Raji (cell line): Measurements from ENCODE around the gene OGFR.

Experiments used
- POLR2A ChIP-seq: IDR thresholded peaks from 2 replicates; pipeline ENCODE4 v1.6.1; 2011; ENCODE audit warnings: low read depth, low read length, control low read depth; ENCODE audit not compliant: insufficient read depth

OGFR gene

DNA sequence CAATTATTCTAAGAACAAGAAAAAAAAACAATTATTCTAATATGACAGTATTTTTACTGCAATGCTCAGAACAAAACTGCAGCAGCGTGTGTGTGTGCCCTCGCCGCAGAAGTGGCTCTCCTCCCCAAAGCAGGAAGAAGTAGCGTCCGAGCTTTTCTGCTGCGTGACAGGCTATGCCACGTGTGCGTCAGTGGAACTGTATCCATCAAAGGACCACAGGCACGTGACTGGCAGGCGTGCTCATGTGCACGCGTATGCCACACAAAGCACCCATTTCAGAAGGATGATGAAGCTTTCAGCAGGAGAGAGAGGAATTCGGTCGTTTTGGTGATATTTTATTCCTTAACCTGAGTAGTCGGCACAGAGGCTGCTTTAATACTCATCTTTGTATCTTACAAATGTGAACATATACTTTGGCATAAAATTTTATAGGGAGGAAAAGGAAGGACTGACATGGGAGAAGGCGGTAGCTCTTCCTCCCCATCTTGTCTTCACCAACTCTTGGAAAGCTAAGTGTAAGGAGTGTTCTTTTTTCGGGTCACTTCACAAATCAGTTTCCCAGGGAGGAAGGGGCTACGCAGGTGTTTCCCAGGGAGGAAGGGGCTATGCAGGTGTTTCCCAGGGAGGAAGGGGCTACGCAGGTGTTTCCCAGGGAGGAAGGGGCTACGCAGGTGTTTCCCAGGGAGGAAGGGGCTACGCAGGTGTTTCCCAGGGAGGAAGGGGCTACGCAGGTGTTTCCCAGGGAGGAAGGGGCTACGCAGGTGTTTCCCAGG, 53.6 kb downstream of the OGFR start:
- no peak for TF ChIP-seq POLR2A

DNA sequence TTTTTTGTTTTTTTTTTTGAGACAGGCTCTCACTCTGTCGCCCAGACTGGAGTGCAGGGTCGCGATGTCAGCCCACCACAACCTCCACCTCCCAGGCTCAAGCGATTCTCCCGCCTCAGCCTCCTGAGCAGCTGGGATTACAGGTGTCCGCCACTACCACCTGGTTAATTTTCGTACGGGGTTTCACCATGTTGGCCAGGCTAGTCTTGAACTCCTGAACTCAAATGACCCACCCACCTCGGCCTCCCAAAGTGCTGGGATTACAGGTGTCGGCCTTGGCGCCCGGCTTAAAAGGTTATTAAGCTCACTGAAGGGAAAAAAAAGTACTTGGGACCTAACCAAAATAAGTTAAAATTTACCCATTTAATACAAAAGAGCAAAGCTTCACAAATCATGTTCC, 55.1 kb downstream of the OGFR start:
- no peak for TF ChIP-seq POLR2A

DNA sequence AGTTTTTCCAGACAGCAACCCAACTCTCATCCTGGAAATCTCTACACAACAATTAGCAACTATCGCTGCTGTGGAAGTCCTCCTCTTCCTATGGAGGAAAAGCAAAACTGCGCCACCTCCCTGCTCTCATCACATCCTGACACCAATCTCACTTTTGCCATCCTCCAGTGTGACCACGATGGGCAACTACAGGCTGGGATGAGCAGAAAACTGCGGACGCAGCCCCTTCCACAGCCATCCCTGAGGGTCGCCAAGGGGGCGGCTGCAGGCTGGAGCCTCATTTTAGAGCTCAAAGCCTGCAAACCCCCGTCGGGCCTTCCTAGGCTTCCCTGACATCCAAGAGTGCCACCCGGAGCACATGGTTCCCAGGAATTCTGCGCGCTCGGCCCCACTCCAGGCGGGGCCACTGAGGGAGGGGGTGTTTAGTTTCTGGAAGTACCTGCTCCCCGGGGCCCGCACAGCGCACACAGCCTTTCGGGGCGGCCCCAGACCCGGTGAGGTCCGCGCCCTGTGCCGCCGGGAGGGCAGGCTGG, 55.8 kb downstream of the OGFR start:
- TF ChIP-seq POLR2A, result no peak

DNA sequence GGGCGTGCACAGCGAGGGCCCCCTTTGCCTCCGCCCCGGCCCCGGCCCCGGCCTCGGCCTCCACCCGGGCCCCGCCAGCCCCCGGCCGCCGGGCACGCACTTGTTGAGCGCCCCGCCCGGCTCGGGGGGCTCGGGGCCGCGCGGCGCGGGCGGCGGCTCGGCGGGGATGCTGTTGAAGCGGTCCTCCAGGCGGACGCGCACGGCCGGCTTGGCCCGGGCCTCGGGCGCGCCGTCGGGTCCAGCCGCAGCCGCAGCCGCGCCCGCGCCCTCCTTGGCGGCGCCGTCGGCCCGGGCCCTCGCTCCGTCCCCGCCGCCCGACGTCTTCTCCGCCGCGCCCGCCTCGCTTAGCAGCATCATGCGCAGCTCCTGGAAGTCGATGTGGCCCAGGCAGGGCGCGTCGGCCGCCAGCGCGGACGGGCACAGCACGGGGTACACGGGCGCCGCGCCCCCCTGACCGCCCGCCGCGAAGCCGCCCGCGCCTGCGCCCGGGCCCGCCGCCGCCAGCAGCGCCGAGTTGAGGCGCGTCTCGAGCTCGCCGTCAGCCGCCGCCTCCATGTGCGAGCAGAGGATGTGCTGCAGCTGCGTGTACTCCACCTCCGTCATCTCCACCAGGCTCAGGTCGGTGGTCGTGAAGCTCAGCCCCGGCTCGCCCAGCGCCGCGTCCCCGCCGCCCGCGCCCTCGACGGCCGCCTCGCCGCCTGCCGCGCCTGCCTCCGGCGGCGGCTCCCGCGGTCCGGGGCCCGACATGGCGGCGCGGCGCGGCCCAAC, 56.5 kb downstream of the OGFR start:
- TF ChIP-seq POLR2A, result no peak

DNA sequence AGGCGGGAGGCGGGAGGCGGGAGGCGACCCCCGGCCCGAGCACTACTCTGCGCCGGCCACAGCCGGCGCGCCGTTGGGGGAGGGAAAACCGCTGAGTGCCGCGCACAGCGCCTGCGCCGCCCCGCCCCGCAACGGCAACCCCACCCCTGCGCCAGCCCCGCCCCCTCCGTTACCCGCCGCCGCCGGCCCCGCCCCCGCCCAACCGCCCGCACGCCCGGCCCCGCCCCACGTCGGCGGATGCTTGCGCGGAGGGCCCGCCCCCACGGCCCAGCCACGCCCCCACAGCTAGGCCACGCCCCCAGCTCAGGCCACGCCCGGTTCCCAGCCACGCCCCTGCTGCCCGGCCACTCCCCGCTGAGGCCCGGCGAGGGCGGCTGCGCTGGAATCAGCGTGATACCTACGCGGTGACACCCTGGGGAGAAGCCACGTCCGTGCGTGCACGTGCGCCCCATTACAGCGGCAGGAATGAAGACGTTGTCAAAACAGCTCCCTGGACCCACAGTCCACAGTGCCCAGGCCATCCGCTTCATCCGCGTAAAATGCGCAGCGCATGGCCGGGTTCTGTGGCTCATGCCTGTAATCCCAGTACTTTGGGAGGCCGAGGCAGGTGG, 57.2 kb downstream of the OGFR start, which contains the start of gene TCFL5:
TSS of gene TCFL5 (minus strand) at position 97 of the 611 bp plus-strand sequence. CDS start 152 bp downstream, outside the sequence.
- peak; percentile 41; the same call in 1 of the 2 replicates for TF ChIP-seq POLR2A
